Measurements from ENCODE around the gene TRRAP. TPM values are rescaled to one million over a fixed set of nuclear protein-coding genes. Genes with fewer than 3 reads are reported as not detected.

TRRAP gene
- total and polyA plus RNA-seq, 2 of the 8 experiments (the other 6 are each of a cell fraction or from before 2014, with no cell fraction given) = 21.7 to 48.6 TPM

GRCh38 chr7:98997846-98998245 is 119.5 kb downstream of the TRRAP start:
- Histone ChIP-seq H3K14ac (ENCODE audit: insufficient read length) (no peak overlapping the region), H3K4me1 (replicated peaks in 1 of 4; ENCODE audit: control insufficient read depth in 3 of 4, insufficient read depth in 4 of 4, low read length in 3 of 4) (no peaks in the 10 kb centered on the region), H3K79me2 (ENCODE audit: control insufficient read depth in 1 of 2, insufficient read depth in 2 of 2, low read length in 2 of 2) (no peaks in the 10 kb centered on the region), H3K4me3 (ENCODE audit: extremely low read depth in 1 of 4, insufficient read depth in 2 of 4, low read depth in 3 of 4, low read length in 4 of 4) (no peak overlapping the region), H3K23me2 (ENCODE audit: low read depth, low read length) (no peaks in the 10 kb centered on the region; the same call in 1 of the 2 replicates), H2BK15ac (ENCODE audit: low read length) (no peak overlapping the region), H3K23ac (ENCODE audit: insufficient read length) (no peak overlapping the region), H2BK12ac (ENCODE audit: low read depth, low read length) (no peak overlapping the region), H4K20me1 (replicated peaks in 1 of 2; ENCODE audit: control insufficient read depth in 1 of 2, insufficient read depth in 2 of 2, low read length in 2 of 2) (peaks cover 5 to 9% of the 10 kb centered on the region in 2 experiments), H3K27me3 (replicated peaks in 1 of 4; ENCODE audit: control insufficient read depth in 3 of 4, extremely low read depth in 1 of 4, insufficient read depth in 3 of 4, low read length in 3 of 4) (no peaks in the 10 kb centered on the region), H4K8ac (ENCODE audit: extremely low read depth, insufficient read depth, low read length) (no peak overlapping the region), H2BK120ac (replicated peaks; ENCODE audit: low read depth, low read length) (no peak overlapping the region), H3K79me1 (ENCODE audit: low read depth, low read length) (no peaks in the 10 kb centered on the region), H3K27ac (ENCODE audit: low read depth, low read length) (no peak overlapping the region), H2AK5ac (ENCODE audit: low read depth, low read length) (no peak overlapping the region), H3K18ac (ENCODE audit: extremely low read depth, low read length) (no peak overlapping the region), H4K5ac (ENCODE audit: insufficient read length, low read depth, low read length) (no peak overlapping the region), H3K36me3 (ENCODE audit: control insufficient read depth in 2 of 4, insufficient read depth in 4 of 4, low read length in 3 of 4) (peaks cover 13 to 50% (median 41%) of the 10 kb centered on the region in 4 experiments; a peak in 7 of 8 replicates), H3K9me3 (ENCODE audit: insufficient read depth in 2 of 2, low read depth in 1 of 2, low read length in 1 of 2) (no peaks in the 10 kb centered on the region), H3K9ac (replicated peaks in 1 of 4; ENCODE audit: extremely low read depth in 1 of 4, low read depth in 3 of 4, low read length in 3 of 4) (no peak overlapping the region), H4K91ac (replicated peaks; ENCODE audit: insufficient read length, low read length) (no peak overlapping the region), H2BK20ac (ENCODE audit: low read length) (no peak overlapping the region), H3K56ac (replicated peaks; ENCODE audit: insufficient read length, low read depth, low read length) (no peak overlapping the region), H3K4ac (replicated peaks; ENCODE audit: insufficient read length, low read depth, low read length) (no peak overlapping the region), H2AFZ (ENCODE audit: low read length) (no peak overlapping the region), H3K4me2 (ENCODE audit: insufficient read depth in 1 of 2, low read depth in 2 of 2, low read length in 2 of 2) (no peak overlapping the region), H2BK5ac (ENCODE audit: low read depth, low read length) (no peak overlapping the region)
- DNase-seq (ENCODE audit: low read depth in 1 of 2, low spot score in 2 of 2) (no peak), FAIRE-seq (no peak)
- ChIA-PET POLR2A (ENCODE audit: partially characterized antibody) (interaction anchor here (0.7 kb wide), 1 partner anchor 384 kb away, joined by 3 read pairs; no protein-coding TSS in a partner anchor), CTCF (ENCODE audit: partially characterized antibody) (no interaction called here)
- TF ChIP-seq POLR2A (IDR thresholded peaks at IDR 0.05; ENCODE audit: control extremely low read depth in 1 of 2, low read depth in 2 of 2, low read length in 2 of 2) = no peak
- WGBS, 2 experiments (ENCODE audit: extremely low coverage in 1 of 2, insufficient coverage in 1 of 2, insufficient read length in 1 of 2, insufficient replicate concordance in 2 of 2, low coverage in 1 of 2, low lambda C conversion rate in 2 of 2, missing lambda C conversion rate in 1 of 2) = 78% methylated on average over 3 of the region's 3 CpGs; no CpG with 5 or more reads in 1 of the 2 experiments

Data from H1 (cell line).